Heart left ventricle (tissue), 16 donors: ENCODE data around the gene IL34. TPM values are rescaled to one million over a fixed set of nuclear protein-coding genes. Genes with fewer than 3 reads are reported as not detected.

Experiments
- ATAC-seq, 4 donors: fragments of 200-7000 bp; cut with Tn5 transposase; one replicate each; pipeline ENCODE4 v1.9.1; 2020 to 2022; ENCODE audit warnings: moderate library complexity in 4 of 4, mild to moderate bottlenecking in 3 of 4, moderate number of reproducible peaks in 1 of 4
- DNase-seq, 5 donors: peaks; one replicate each; pipeline ENCODE4 v3.0.0-alpha.2; 2020
- H3K27ac ChIP-seq, 12 donors: fragments of 200-600 bp; sonication (generic) in 4 of 12; one replicate each; pipeline versions ENCODE4 v1.5.0 to v1.8.0; 2016 to 2022; ENCODE audit warnings: mild to moderate bottlenecking in 2 of 12
- H3K27me3 ChIP-seq, 9 donors: fragments of 200-600 bp; sonication (generic) in 2 of 9; one replicate each; pipeline versions ENCODE4 v1.5.1 to v1.8.0; 2016 to 2022; ENCODE audit warnings: mild to moderate bottlenecking in 3 of 9
- H3K36me3 ChIP-seq, 9 donors: fragments of 200-600 bp; sonication (generic) in 2 of 9; one replicate each; pipeline versions ENCODE4 v1.5.0 to v1.8.0; 2018 to 2022; ENCODE audit warnings: mild to moderate bottlenecking in 2 of 9
- H3K4me1 ChIP-seq, 12 donors: fragments of 200-600 bp; sonication (generic) in 4 of 12; one replicate each; pipeline versions ENCODE4 v1.5.0 to v1.8.0; 2016 to 2022; ENCODE audit warnings: mild to moderate bottlenecking in 3 of 12
- H3K4me3 ChIP-seq, 12 donors: fragments of 200-600 bp; sonication (generic) in 4 of 12; one replicate each; pipeline versions ENCODE4 v1.5.0 to v1.8.0; 2017 to 2022; ENCODE audit warnings: mild to moderate bottlenecking in 9 of 12, moderate library complexity in 4 of 12
- H3K9me3 ChIP-seq, 12 donors: fragments of 200-600 bp; sonication (generic) in 4 of 12; one replicate each; pipeline versions ENCODE4 v1.5.0 to v1.8.0; 2016 to 2022; ENCODE audit warnings: mild to moderate bottlenecking in 1 of 12
- CTCF ChIP-seq, 12 donors: fragments of 200-600 bp; sonication (generic) in 4 of 12; IDR thresholded peaks; one replicate each; pipeline versions ENCODE4 v1.5.0 to v1.8.0; 2018 to 2022; ENCODE audit warnings: antibody characterized with exemption in 12 of 12, mild to moderate bottlenecking in 5 of 12
- POLR2A ChIP-seq, 2 donors: fragments of 450-650 bp; IDR thresholded peaks; one replicate each; pipeline ENCODE4 v1.6.1; 2017; ENCODE audit warnings: antibody characterized with exemption in 2 of 2, mild to moderate bottlenecking in 2 of 2, moderate library complexity in 2 of 2
- WGBS, 4 donors: extraction: QIAGEN DNeasy Blood & Tissue Kit in 2 of 4; methylation state at CpG; one replicate each; pipeline versions ENCODE4 v1.1.5 to v1.1.7; 2013 to 2018; 5-methylcytosine and 5-hydroxymethylcytosine counted together
- intact Hi-C, 10 donors: fragments of 100-400 bp; cut with DNase I; formaldehyde crosslinking; loops; one replicate each; pipeline versions ENCODE4 v1.11.1 to v1.14.2; 2022
- polyA plus RNA-seq, 2 donors: library from polyadenylated mRNA; stranded (reverse); fragments of 200-250 nt; gene quantifications; one replicate each; pipeline ENCODE4 v1.2.3, GENCODE V29; 2013
- total RNA-seq, 9 donors: library from RNA; depleted of rRNA in 2 of 9; stranded (reverse); fragments of >200 nt in 2 of 9; fragmentation: NEBNext Ultra II Directional in 3 of 9; extraction: Animal tissue kit (Norgen Biotek cat#: 25700) in 3 of 9; gene quantifications; one replicate each; pipeline versions ENCODE4 v1.1.0 to v1.2.4, GENCODE V29; 2016 to 2023
- donor health status: ischemic (EF 13 %, LVEDD 7.1; RV severe dilation, severe dysfunction).
- donor health status: healthy with polysubstance abuse.
- donor health status: DM: no; HTN: yes; CAD: no.
- donor health status: DM: no; HTN: no; CAD: no.
- donor health status: ischemic (EF 25% LVEDD 6.9; RV normal size, moderate dysfunction).
- donor health status: ischemic (EF 25% LVEDD 5.7; RV mildly dilated, moderate dysfunction).
- donor health status: healthy.
- donor health status: DM: yes; HTN: yes; CAD: no.
- donor health status: ischemic (EF 35%, LVEDD 5.7; RV mildly dilated, moderate dysfunction).
- donor health status: nonischemic (EF 11% LVEDD 7.7; RV severe dilation, severe dysfunction).
- donor health status: DM: yes; HTN: yes; CAD: no.
- donor health status: PGD.
- donor health status: ischemic (EF 29% LVEDD 5.4; RV normal size, mild dysfunction).
- donor health status: nonischemic (EF 23%, LVEDD 6.1; RV moderate dilation, normal function).

The IL34 gene
- total and polyA plus RNA-seq, 11 donors: 0.49 to 6.5 (median 2.5) TPM

- Histone ChIP-seq H3K4me1 (peaks cover 0 to 18% (median 9%) of the 10 kb centered on the region in 12 donors), H3K9me3 (no peaks in the 10 kb centered on the region), H3K36me3 (peaks cover 0 to 29% (median 24%) of the 10 kb centered on the region in 9 donors), H3K27me3 (no peaks in the 10 kb centered on the region), H3K4me3 (no peak overlapping the region), H3K27ac (no peak overlapping the region)
- intact Hi-C loops: loop anchor here in 8 of 10 donors (10.0 kb wide), 5 partner anchors 125 to 325 kb away; partner anchors contain the start of gene DDX19A (in 1 of the 8)
- 73 to 86% (median 80%) methylated on average over 11 to 16 of the region's 16 CpGs for WGBS, 4 donors
- no peak for DNase-seq
- ATAC-seq: peak in 1 of 4 donors; percentile 4
- TF ChIP-seq CTCF (IDR thresholded peaks at IDR 0.05) (no peak), POLR2A (IDR thresholded peaks at IDR 0.05) (no peak)
Measured at GRCh38 chr16:70659953-70660671, 13.8 kb downstream of the IL34 start.

- intact Hi-C loops: no loop called here
- H3K4me3 ChIP-seq: no peak overlapping the region
- H3K9me3 ChIP-seq: no peaks in the 10 kb centered on the region
- TF ChIP-seq POLR2A (IDR thresholded peaks at IDR 0.05) (no peak), CTCF (IDR thresholded peaks at IDR 0.05) (no peak)
- peaks cover 0 to 18% (median 9%) of the 10 kb centered on the region in 12 donors for H3K4me1 ChIP-seq
- peaks cover 0 to 36% (median 29%) of the 10 kb centered on the region in 9 donors for H3K36me3 ChIP-seq
- no peaks in the 10 kb centered on the region for H3K27me3 ChIP-seq
- 48 to 64% (median 57%) methylated on average over 6 to 7 of the region's 7 CpGs for WGBS, 4 donors
- no peak overlapping the region for H3K27ac ChIP-seq
- ATAC-seq (peak in 1 of 4 donors; percentile 10), DNase-seq (no peak)
Measured at GRCh38 chr16:70660672-70661350, 14.5 kb downstream of the IL34 start.

- intact Hi-C loops: no loop called here
- H3K27me3 ChIP-seq: no peaks in the 10 kb centered on the region
- no peaks in the 10 kb centered on the region for H3K9me3 ChIP-seq
- WGBS, 4 donors: 78 to 86% (median 81%) methylated on average over 17 of the region's 17 CpGs
- TF ChIP-seq POLR2A (IDR thresholded peaks at IDR 0.05) (no peak), CTCF (IDR thresholded peaks at IDR 0.05) (no peak)
- H3K4me3 ChIP-seq: no peak overlapping the region
- ATAC-seq (no peak), DNase-seq (peak in 1 of 5 donors; percentile 24)
- H3K4me1 ChIP-seq: peaks cover 0 to 21% (median 9%) of the 10 kb centered on the region in 12 donors
- H3K27ac ChIP-seq: peak overlapping the region in 1 of 12 donors; percentile 68
- H3K36me3 ChIP-seq: peaks cover 0 to 41% (median 36%) of the 10 kb centered on the region in 9 donors
Measured at GRCh38 chr16:70661534-70661917, 15.2 kb downstream of the IL34 start.
